CD4-positive, alpha-beta T cell treated with Interleukin-17A for 4 hours (primary cell): ENCODE data around the gene SVIL.
"Not testable (repeated sequence)": the region's sequence is repeated elsewhere in the genome, so short reads cannot be mapped to it uniquely, and the experiment has no call there.

ENCODE experiments used
- DNase-seq: peaks from one replicate; pipeline ENCODE4 v3.0.0-alpha.2; 2020; ENCODE audit warnings: mixed read lengths

The SVIL gene

GRCh38 chr10:29508554-29509244, 126.1 kb downstream of the SVIL start:
- DNase-seq = no peak

GRCh38 chr10:29507750-29508149, 127.0 kb downstream of the SVIL start:
- DNase-seq = not testable (repeated sequence)

GRCh38 chr10:29506324-29506921, 128.3 kb downstream of the SVIL start:
- not testable (repeated sequence) for DNase-seq

GRCh38 chr10:29502351-29502750, 132.4 kb downstream of the SVIL start:
- no peak for DNase-seq

- no peak for DNase-seq
These were observed 133.1 kb downstream of the SVIL start for GRCh38 chr10:29501692-29502091.

- no peak for DNase-seq
These were observed 134.7 kb downstream of the SVIL start for GRCh38 chr10:29499993-29500537.

- peak; percentile 72 for DNase-seq
These were observed 138.2 kb downstream of the SVIL start for GRCh38 chr10:29496341-29497162.

GRCh38 chr10:29495366-29495765, 139.4 kb downstream of the SVIL start:
- no peak for DNase-seq

- DNase-seq = no peak
These were observed 141.1 kb downstream of the SVIL start for GRCh38 chr10:29493697-29494096.

- DNase-seq = no peak
These were observed 142.0 kb downstream of the SVIL start for GRCh38 chr10:29492774-29493173.

GRCh38 chr10:29491918-29492317, 142.9 kb downstream of the SVIL start:
- DNase-seq = no peak

- not testable (repeated sequence) for DNase-seq
These were observed 143.9 kb downstream of the SVIL start for GRCh38 chr10:29490781-29491280.

- DNase-seq = not testable (repeated sequence)
These were observed 146.3 kb downstream of the SVIL start for GRCh38 chr10:29488471-29488870.

- DNase-seq = not testable (repeated sequence)
These were observed 146.9 kb downstream of the SVIL start for GRCh38 chr10:29487884-29488266.

- DNase-seq = not testable (repeated sequence)
These were observed 147.5 kb downstream of the SVIL start for GRCh38 chr10:29487032-29487883.

- DNase-seq = no peak
These were observed 148.3 kb downstream of the SVIL start for GRCh38 chr10:29486433-29486832.

- DNase-seq = not testable (repeated sequence)
These were observed 150.1 kb downstream of the SVIL start for GRCh38 chr10:29484677-29485076.

- peak; percentile 15 for DNase-seq
These were observed 152.0 kb downstream of the SVIL start for GRCh38 chr10:29482591-29483431.

GRCh38 chr10:29481906-29482440, 152.8 kb downstream of the SVIL start:
- DNase-seq = no peak

- DNase-seq = no peak
These were observed 154.5 kb downstream of the SVIL start for GRCh38 chr10:29479981-29480954.
